ENCODE measurements around the gene SLC16A4. TPM values are rescaled to one million over a fixed set of nuclear protein-coding genes. Genes with fewer than 3 reads are reported as not detected.
A peak's percentile ranks its signal among the peaks of the same experiment; 100 is the strongest.

SLC16A4 gene
- total and polyA plus RNA-seq, 2 donors from 2014 or later = 51.8 to 53.1 TPM

DNA sequence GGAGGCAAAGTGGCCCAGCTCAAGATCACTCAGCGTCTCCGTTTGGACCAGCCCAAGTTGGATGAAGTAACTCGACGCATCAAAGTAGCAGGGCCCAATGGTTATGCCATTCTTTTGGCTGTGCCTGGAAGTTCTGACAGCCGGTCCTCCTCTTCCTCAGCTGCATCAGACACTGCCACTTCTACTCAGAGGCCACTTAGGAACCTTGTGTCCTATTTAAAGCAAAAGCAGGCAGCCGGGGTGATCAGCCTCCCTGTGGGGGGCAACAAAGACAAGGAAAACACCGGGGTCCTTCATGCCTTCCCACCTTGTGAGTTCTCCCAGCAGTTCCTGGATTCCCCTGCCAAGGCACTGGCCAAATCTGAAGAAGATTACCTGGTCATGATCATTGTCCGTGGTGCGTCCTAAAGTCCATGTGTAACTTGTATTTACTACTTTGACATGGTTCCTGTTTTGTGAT is 48.9 kb downstream of the SLC16A4 start:
- Histone ChIP-seq H3K36me3 (ENCODE audit: control insufficient read depth in 2 of 3, insufficient read depth in 3 of 3, low read length in 3 of 3) (peaks cover 0 to 15% (median 7%) of the 10 kb centered on the region in 3 donors), H3K27ac (ENCODE audit: low read depth in 2 of 2, low read length in 2 of 2) (no peak overlapping the region), H3K27me3 (ENCODE audit: control insufficient read depth, insufficient read depth, low read length) (no peaks in the 10 kb centered on the region), H3K4me3 (ENCODE audit: low read length in 3 of 3) (peak overlapping the region in 1 of 3 donors; percentile 7), H3K4me1 (ENCODE audit: control insufficient read depth in 2 of 3, insufficient read depth in 2 of 3, low read depth in 1 of 3, low read length in 3 of 3) (peaks cover 3 to 32% (median 16%) of the 10 kb centered on the region in 3 donors), H3K9ac (ENCODE audit: low read length in 3 of 3) (no peak overlapping the region), H3K9me3 (ENCODE audit: control insufficient read depth in 2 of 3, insufficient read depth in 1 of 3, low read length in 3 of 3) (no peaks in the 10 kb centered on the region)
- intact Hi-C loops (cut with DNase I) = no loop called here
- no peak for FAIRE-seq
- TF ChIP-seq, protein P1, sequence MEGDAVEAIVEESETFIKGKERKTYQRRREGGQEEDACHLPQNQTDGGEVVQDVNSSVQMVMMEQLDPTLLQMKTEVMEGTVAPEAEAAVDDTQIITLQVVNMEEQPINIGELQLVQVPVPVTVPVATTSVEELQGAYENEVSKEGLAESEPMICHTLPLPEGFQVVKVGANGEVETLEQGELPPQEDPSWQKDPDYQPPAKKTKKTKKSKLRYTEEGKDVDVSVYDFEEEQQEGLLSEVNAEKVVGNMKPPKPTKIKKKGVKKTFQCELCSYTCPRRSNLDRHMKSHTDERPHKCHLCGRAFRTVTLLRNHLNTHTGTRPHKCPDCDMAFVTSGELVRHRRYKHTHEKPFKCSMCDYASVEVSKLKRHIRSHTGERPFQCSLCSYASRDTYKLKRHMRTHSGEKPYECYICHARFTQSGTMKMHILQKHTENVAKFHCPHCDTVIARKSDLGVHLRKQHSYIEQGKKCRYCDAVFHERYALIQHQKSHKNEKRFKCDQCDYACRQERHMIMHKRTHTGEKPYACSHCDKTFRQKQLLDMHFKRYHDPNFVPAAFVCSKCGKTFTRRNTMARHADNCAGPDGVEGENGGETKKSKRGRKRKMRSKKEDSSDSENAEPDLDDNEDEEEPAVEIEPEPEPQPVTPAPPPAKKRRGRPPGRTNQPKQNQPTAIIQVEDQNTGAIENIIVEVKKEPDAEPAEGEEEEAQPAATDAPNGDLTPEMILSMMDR (IDR thresholded peaks at IDR 0.05; ENCODE audit: borderline replicate concordance, extremely low read depth, insufficient read depth) = no peak
- DNase-seq = no peak

DNA sequence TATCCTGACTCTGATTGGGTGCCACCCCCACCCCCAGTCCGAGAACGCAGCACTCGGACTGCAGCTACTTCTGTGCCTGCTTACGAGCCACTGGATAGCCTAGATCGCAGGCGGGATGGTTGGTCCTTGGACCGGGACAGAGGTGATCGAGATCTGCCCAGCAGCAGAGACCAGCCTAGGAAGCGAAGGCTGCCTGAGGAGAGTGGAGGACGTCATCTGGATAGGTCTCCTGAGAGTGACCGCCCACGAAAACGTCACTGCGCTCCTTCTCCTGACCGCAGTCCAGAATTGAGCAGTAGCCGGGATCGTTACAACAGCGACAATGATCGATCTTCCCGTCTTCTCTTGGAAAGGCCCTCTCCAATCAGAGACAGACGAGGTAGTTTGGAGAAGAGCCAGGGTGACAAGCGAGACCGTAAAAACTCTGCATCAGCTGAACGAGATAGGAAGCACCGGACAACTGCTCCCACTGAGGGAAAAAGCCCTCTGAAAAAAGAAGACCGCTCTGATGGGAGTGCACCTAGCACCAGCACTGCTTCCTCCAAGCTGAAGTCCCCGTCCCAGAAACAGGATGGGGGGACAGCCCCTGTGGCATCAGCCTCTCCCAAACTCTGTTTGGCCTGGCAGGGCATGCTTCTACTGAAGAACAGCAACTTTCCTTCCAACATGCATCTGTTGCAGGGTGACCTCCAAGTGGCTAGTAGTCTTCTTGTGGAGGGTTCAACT is 49.5 kb downstream of the SLC16A4 start:
- H3K27ac ChIP-seq (ENCODE audit: low read depth in 2 of 2, low read length in 2 of 2) = no peak overlapping the region
- FAIRE-seq (no peak), DNase-seq (peak in 1 of 5 donors; percentile 65)
- intact Hi-C loops (cut with DNase I) = no loop called here
- no peaks in the 10 kb centered on the region for H3K9me3 ChIP-seq (ENCODE audit: control insufficient read depth in 2 of 3, insufficient read depth in 1 of 3, low read length in 3 of 3)
- H3K27me3 ChIP-seq (ENCODE audit: control insufficient read depth, insufficient read depth, low read length) = no peaks in the 10 kb centered on the region
- H3K4me3 ChIP-seq (ENCODE audit: low read length in 3 of 3) = peak overlapping the region in 2 of 3 donors; percentile 4 to 92
- H3K4me1 ChIP-seq (ENCODE audit: control insufficient read depth in 2 of 3, insufficient read depth in 2 of 3, low read depth in 1 of 3, low read length in 3 of 3) = peaks cover 3 to 28% (median 13%) of the 10 kb centered on the region in 3 donors
- peaks cover 0 to 15% (median 7%) of the 10 kb centered on the region in 3 donors for H3K36me3 ChIP-seq (ENCODE audit: control insufficient read depth in 2 of 3, insufficient read depth in 3 of 3, low read length in 3 of 3)
- TF ChIP-seq, protein P1 (IDR thresholded peaks at IDR 0.05; ENCODE audit: borderline replicate concordance, extremely low read depth, insufficient read depth) = no peak
- no peak overlapping the region for H3K9ac ChIP-seq (ENCODE audit: low read length in 3 of 3)

DNA sequence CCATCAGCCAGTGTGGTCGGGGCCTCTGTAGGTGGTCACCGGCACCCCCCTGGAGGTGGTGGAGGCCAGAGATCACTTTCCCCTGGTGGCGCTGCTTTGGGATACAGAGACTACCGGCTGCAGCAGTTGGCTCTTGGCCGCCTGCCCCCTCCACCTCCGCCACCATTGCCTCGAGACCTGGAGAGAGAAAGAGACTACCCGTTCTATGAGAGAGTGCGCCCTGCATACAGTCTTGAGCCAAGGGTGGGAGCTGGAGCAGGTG is 50.7 kb downstream of the SLC16A4 start:
- DNase-seq (no peak), FAIRE-seq (no peak)
- TF ChIP-seq, protein P1 (IDR thresholded peaks at IDR 0.05; ENCODE audit: borderline replicate concordance, extremely low read depth, insufficient read depth) = no peak
- Histone ChIP-seq H3K9me3 (ENCODE audit: control insufficient read depth in 2 of 3, insufficient read depth in 1 of 3, low read length in 3 of 3) (no peaks in the 10 kb centered on the region), H3K4me3 (ENCODE audit: low read length in 3 of 3) (peak overlapping the region; percentile 75 to 92 (median 84)), H3K4me1 (ENCODE audit: control insufficient read depth in 2 of 3, insufficient read depth in 2 of 3, low read depth in 1 of 3, low read length in 3 of 3) (peaks cover 3 to 28% (median 13%) of the 10 kb centered on the region in 3 donors), H3K27ac (ENCODE audit: low read depth in 2 of 2, low read length in 2 of 2) (peak overlapping the region; percentile 92 to 94), H3K27me3 (ENCODE audit: control insufficient read depth, insufficient read depth, low read length) (no peaks in the 10 kb centered on the region), H3K9ac (ENCODE audit: low read length in 3 of 3) (peak overlapping the region in 2 of 3 donors; percentile 19 to 89), H3K36me3 (ENCODE audit: control insufficient read depth in 2 of 3, insufficient read depth in 3 of 3, low read length in 3 of 3) (peaks cover 0 to 15% (median 7%) of the 10 kb centered on the region in 3 donors)
- intact Hi-C loops (cut with DNase I) = no loop called here

Data from kidney (tissue), 14 donors.